Fibroblast of pulmonary artery (primary cell): ENCODE measurements around the gene FAF1.
"Not testable (repeated sequence)": the region's sequence is repeated elsewhere in the genome, so short reads cannot be mapped to it uniquely, and the experiment has no call there.

ENCODE experiments used
- DNase-seq: peaks from one replicate; pipeline ENCODE4 v3.0.0-alpha.2; 2010; ENCODE audit warnings: low read depth
- H3K4me3 ChIP-seq: replicated peaks from 2 replicates; pipeline ENCODE4 v1.5.1; 2011; ENCODE audit warnings: low read depth, mild to moderate bottlenecking, control low read depth, low read length, moderate library complexity
- TF ChIP-seq, protein P1 (sequence below): IDR thresholded peaks from 2 replicates; pipeline ENCODE4 v1.5.1; 2011; ENCODE audit warnings: mild to moderate bottlenecking, control low read depth, low read length, inconsistent platforms; ENCODE audit errors: missing control alignments

Gene FAF1

DNA sequence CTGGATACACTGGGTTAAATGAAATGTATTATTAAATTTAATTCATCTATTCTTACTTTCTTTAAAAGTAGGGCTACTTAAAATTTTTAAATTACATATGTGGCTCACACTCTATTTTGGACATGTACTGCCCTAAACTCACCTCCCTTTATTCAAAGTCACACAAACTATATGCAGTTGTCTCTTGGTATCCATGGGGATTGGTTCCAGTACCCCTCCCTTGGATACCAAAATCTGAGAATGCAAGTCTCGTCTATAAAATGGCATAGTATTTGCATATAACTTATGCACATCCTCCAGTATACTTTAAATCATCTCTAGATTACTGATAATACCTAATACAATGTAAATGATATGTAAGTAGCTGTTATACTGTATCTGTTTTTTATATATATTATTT lies 57.6 kb downstream of the FAF1 start:
- H3K4me3 ChIP-seq, result no peak overlapping the region
- TF ChIP-seq, protein P1, sequence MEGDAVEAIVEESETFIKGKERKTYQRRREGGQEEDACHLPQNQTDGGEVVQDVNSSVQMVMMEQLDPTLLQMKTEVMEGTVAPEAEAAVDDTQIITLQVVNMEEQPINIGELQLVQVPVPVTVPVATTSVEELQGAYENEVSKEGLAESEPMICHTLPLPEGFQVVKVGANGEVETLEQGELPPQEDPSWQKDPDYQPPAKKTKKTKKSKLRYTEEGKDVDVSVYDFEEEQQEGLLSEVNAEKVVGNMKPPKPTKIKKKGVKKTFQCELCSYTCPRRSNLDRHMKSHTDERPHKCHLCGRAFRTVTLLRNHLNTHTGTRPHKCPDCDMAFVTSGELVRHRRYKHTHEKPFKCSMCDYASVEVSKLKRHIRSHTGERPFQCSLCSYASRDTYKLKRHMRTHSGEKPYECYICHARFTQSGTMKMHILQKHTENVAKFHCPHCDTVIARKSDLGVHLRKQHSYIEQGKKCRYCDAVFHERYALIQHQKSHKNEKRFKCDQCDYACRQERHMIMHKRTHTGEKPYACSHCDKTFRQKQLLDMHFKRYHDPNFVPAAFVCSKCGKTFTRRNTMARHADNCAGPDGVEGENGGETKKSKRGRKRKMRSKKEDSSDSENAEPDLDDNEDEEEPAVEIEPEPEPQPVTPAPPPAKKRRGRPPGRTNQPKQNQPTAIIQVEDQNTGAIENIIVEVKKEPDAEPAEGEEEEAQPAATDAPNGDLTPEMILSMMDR, result no peak
- DNase-seq, result no peak

DNA sequence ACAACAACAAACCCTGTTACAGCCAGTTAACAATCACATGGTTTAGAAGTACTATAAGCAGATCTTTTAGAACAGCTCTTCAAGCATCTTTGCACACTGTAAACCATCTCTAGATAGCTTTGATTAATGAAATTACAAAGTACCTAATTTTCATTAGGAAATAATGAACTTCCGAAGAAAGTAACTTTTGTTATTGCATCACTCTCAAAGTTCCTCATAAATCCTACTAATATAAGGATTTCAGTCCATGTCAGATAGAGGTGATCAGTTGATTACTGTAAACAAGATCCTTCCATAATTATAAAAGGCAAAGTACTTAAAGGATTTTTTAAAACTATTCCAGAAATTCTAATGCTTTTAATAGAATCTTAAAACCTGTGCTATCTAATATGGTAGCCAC lies 58.2 kb downstream of the FAF1 start:
- no peak for DNase-seq
- H3K4me3 ChIP-seq, result no peak overlapping the region
- TF ChIP-seq, protein P1, result no peak

DNA sequence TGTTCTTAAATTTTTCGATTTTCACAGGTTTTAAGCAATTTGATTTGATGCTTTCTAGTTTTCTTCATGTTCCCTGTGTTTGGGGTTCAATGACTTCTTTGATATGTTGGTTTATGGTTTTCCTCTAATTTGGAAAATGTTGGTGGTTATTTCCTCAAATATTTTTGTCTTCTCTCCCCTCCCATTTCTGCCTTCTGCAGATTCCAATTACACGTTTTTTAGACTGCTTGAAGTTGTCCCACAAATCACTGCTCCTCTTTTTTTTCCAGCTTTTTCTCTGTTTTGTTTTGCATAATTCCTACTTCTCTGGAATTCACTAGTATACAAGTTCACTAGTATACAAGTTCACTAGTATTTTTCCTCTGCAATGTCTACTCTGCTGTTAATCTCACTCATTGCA lies 61.3 kb downstream of the FAF1 start:
- H3K4me3 ChIP-seq, result no peak overlapping the region
- TF ChIP-seq, protein P1, result no peak
- DNase-seq, result no peak

DNA sequence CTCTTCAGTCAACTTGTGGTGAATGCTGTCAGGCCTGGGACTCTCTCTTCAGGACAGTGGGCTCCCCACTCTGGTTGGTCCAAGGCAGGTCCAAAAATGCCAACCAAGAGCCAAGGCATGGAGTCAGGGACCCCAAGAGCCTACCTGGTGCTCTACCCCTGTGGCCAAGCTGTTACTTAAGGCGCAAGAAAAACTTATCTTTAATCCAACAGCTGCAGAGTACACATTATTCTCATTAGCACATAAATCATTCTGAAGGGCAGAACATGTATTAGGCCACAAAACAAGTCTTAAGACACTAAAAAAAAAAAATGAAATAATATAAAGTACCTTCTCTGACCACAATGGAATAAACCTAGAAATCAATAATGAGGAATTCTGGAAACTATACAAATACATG lies 65.7 kb downstream of the FAF1 start:
- DNase-seq, result no peak
- H3K4me3 ChIP-seq, result no peak overlapping the region
- TF ChIP-seq, protein P1, result no peak

DNA sequence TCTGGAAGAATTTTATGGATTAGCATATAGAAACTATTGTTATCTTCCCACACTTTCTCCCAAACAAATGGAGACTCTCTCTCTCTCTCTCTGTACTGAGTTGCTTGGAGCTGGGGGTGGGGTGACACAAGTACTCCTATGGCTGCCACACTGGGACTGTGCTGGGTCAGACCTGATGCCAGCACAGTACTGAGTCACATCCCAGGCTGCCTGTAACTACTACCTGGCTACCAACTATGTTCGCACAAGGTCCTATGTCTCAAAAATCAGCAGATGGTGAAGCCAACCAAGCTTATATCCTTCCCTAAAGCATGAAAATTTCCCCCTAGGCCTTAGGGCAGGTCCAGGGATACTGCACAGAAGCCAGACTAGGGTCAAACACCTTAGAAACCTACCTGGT lies 66.6 kb downstream of the FAF1 start:
- H3K4me3 ChIP-seq, result no peak overlapping the region
- TF ChIP-seq, protein P1, result no peak
- no peak for DNase-seq

DNA sequence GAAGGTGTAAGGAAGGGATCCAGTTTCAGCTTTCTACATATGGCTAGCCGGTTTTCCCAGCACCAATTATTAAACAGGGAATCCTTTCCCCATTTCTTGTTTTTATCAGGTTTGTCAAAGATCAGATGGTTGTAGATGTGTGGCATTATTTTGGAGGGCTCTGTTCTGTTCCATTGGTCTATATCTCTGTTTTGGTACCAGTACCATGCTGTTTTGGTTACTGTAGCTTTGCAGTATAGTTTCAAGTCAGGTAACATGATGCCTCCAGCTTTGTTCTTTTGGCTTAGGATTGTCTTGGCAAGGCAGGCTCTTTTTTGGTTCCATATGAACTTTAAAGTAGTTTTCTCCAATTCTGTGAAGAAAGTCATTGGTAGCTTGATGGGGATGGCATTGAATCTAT lies 72.5 kb downstream of the FAF1 start:
- not testable (repeated sequence) for DNase-seq, H3K4me3 ChIP-seq

DNA sequence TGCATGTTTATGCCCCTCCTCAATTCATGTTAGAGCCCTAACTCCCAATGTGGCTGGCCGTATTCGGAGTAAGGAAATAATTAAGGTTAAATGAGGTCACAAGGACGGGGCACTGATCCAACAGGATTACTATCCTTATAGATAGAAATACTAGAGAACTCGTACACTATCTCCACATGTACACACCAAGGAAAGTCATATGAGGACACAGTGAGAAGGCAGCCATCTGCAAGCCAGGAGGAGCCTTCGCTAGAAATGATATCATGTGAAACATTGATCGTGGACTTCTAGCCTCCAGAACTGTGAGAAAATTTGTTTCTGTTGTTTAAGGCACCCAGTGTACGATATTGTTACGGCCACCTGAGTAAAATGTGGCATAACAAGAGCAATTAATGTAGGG lies 79.7 kb downstream of the FAF1 start:
- TF ChIP-seq, protein P1, result no peak
- DNase-seq, result no peak
- H3K4me3 ChIP-seq, result no peak overlapping the region

DNA sequence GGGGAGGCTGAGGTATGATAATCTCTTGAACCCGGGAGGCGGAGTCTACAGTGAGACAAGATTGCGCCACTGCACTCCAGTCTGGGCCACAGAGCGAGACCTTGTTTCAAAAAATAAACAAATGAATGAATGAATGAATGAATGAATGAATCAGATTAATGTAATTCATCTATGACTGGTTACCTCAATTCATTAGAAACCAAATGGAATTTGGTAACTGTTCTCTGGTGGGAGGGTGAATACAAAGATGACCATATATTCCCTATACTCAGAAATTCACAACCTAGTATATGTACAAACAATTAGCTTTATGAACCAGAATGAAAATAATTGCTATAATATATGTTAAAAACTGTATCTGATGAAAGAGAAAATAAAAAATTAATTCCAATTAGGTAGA lies 80.9 kb downstream of the FAF1 start:
- H3K4me3 ChIP-seq, result no peak overlapping the region
- no peak for DNase-seq
- TF ChIP-seq, protein P1, result no peak
